ENCODE results near the gene ERBB4.

The ERBB4 gene

DNA sequence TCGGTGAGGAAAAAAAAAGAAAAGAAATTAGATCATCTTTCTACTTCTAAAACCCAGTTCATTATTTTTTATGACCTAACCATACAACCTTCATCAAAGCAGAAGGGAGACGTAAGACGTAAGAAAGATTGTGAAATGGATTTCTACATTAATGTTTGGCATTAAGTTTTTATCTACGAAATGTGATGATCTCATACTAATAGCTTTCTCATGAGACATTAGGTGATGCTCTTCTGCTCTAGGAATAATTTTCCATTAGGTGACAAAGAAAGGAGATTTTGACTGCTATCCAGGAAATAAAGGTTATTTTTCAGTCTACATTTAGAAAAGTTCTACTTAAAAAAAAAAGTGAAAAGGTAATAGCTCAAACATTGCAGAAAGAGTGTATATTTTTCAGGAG is 748.6 kb downstream of the ERBB4 start:
- DNase-seq (ENCODE audit: low read depth): no peak
- H3K4me3 ChIP-seq (ENCODE audit: low read length): no peak overlapping the region
- TF ChIP-seq CTCF (IDR thresholded peaks at IDR 0.05; ENCODE audit: insufficient read depth, low read depth, low read length, missing control alignments): no peak

GRCh38 chr2:211766689-211767088 is 771.9 kb downstream of the ERBB4 start:
- H3K4me3 ChIP-seq (ENCODE audit: low read length): peak overlapping the region; percentile 39
- DNase-seq (ENCODE audit: low read depth): peak; percentile 90
- no peak for TF ChIP-seq CTCF (IDR thresholded peaks at IDR 0.05; ENCODE audit: insufficient read depth, low read depth, low read length, missing control alignments)

- TF ChIP-seq CTCF (IDR thresholded peaks at IDR 0.05; ENCODE audit: insufficient read depth, low read depth, low read length, missing control alignments): no peak
- DNase-seq (ENCODE audit: low read depth): no peak
These were observed 776.1 kb downstream of the ERBB4 start for GRCh38 chr2:211762479-211762878.

DNA sequence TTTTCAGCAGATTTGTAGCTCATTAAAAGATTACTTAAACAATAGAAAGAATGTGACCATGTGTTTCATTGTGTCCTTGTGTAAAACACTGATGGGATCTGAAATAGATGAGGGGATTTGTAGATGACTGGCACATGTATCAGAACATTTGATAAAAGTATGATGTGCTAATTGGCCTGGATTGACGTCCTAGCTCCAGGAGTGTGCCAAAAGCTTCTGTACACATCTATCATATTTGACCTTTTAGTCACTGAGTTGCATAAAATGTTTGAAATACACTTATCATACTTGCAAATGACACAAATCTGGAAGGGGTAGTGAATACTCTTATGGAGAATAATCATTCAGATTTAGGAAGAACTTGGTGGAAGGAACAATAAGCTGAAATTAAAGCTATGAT is 778.5 kb downstream of the ERBB4 start:
- no peak for TF ChIP-seq CTCF (IDR thresholded peaks at IDR 0.05; ENCODE audit: insufficient read depth, low read depth, low read length, missing control alignments)
- no peak overlapping the region for H3K4me3 ChIP-seq (ENCODE audit: low read length)
- peak; percentile 10 for DNase-seq (ENCODE audit: low read depth)

More at GRCh38 chr2:211762479-211762878, 776.1 kb downstream of the ERBB4 start:
- no peak overlapping the region for H3K4me3 ChIP-seq (ENCODE audit: low read length)

GRCh38 chr2:211756266-211756665 is 782.3 kb downstream of the ERBB4 start:
- no peak for TF ChIP-seq CTCF (IDR thresholded peaks at IDR 0.05; ENCODE audit: insufficient read depth, low read depth, low read length, missing control alignments)

DNA sequence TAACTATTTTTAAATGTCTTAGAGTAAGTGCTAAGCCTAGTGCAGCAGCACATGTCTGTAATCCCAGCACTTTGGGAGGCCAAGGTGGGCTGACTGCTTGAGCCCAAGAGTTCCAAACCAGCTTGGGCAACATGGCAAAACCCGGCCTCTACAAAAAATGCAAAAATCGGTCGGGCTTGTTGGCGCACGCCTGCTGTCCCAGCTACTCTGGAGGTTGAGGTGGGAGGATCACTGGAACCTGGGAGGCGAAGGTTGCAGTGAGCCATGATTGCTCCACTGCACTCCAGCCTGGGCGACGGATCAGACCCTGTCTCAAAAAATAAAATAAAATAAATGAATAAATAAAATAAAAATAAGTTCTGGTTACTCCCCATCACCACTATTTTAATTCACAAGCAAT is 783.4 kb downstream of the ERBB4 start:
- DNase-seq (ENCODE audit: low read depth): no peak
- no peak for TF ChIP-seq CTCF (IDR thresholded peaks at IDR 0.05; ENCODE audit: insufficient read depth, low read depth, low read length, missing control alignments)
- no peak overlapping the region for H3K4me3 ChIP-seq (ENCODE audit: low read length)

More at GRCh38 chr2:211756266-211756665, 782.3 kb downstream of the ERBB4 start:
- H3K4me3 ChIP-seq (ENCODE audit: low read length): no peak overlapping the region
- no peak for DNase-seq (ENCODE audit: low read depth)

DNA sequence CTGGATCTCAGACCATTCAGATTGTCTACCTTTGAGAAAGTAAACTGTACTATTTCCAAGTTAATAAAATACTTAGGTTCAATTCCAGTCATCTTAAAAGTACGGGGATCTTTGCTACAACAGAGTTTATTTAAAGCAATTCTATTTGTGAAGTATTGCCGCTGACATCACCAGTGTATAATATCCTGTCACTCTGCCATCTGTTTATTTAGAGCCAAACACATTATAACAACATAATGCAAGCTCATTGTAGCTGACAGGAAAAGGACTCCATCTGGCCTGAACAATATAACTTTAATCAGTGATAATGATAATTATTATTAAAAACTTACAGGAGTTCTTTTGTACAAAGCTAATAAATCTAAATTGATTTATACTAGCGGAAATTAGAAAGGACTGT is 786.8 kb downstream of the ERBB4 start:
- no peak overlapping the region for H3K4me3 ChIP-seq (ENCODE audit: low read length)
- DNase-seq (ENCODE audit: low read depth): no peak
- TF ChIP-seq CTCF (IDR thresholded peaks at IDR 0.05; ENCODE audit: insufficient read depth, low read depth, low read length, missing control alignments): no peak

All from epithelial cell of esophagus (primary cell).